ENCODE measurements around the gene ETFA. TPM values are rescaled to one million over a fixed set of nuclear protein-coding genes. Genes with fewer than 3 reads are reported as not detected.

ETFA gene
- polyA plus RNA-seq, 2 donors, result 43.5 to 111 TPM

DNA sequence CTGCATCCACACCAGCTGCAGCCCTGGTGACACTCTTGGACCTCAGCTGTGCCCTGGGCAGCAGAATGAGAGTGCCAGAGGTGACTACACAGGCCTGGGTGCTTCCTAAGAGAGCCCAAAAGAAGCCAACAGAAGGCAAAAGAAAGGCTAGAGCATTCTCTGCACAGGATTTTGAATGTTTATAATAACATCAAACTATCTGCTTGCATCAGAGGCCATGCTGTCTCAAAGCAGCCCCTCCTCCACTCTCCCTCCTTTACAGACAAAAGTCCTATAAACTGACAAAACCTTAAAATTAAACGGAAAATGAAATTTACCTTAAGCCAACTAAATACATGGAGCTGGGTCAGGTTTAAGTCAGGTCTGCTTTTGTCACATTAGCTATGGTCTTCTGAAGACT, 95.6 kb downstream of the ETFA start:
- Histone ChIP-seq H3K9me3 (ENCODE audit: control insufficient read depth in 2 of 2, insufficient read depth in 1 of 2, low read depth in 1 of 2, low read length in 1 of 2) (no peaks in the 10 kb centered on the region), H3K27ac (ENCODE audit: low read depth in 2 of 2, low read length in 1 of 2) (no peak overlapping the region), H3K4me1 (ENCODE audit: control insufficient read depth in 2 of 2, insufficient read depth in 2 of 2, low read length in 1 of 2) (peaks cover 2 to 5% of the 10 kb centered on the region in 2 donors), H3K27me3 (ENCODE audit: control insufficient read depth in 1 of 2, insufficient read depth in 2 of 2, low read length in 2 of 2) (no peaks in the 10 kb centered on the region), H3K4me3 (ENCODE audit: low read depth in 1 of 2, low read length in 2 of 2) (no peak overlapping the region), H3K36me3 (ENCODE audit: control insufficient read depth in 2 of 2, insufficient read depth in 2 of 2, low read length in 1 of 2) (peaks cover 11 to 28% of the 10 kb centered on the region in 2 donors)
- 87 to 94% methylated on average over 1 of the region's 1 CpG for WGBS, 2 donors

DNA sequence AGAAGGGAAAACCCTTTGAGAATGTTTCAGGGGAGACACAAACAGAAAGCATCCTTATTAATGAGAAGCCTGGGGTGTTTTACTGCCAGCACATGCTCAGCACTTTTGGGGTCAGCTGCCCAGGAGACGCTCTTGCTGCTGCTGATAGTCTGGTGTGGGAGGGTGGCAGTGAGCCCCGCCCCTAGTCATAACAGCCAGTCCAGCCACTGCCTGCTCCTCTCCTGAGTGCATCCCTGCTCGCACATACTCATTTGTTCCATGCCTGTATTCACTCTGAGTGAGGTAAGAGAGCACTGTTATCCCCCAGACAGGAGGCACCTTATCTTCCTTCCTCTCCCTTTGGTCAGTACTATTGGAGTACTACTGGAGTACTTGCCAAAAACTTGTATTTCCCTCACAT, 101.3 kb downstream of the ETFA start:
- no peaks in the 10 kb centered on the region for H3K27me3 ChIP-seq (ENCODE audit: control insufficient read depth in 1 of 2, insufficient read depth in 2 of 2, low read length in 2 of 2)
- H3K36me3 ChIP-seq (ENCODE audit: control insufficient read depth in 2 of 2, insufficient read depth in 2 of 2, low read length in 1 of 2), result peaks cover 11 to 34% of the 10 kb centered on the region in 2 donors
- WGBS, 2 donors, result 84 to 90% methylated on average over 3 of the region's 3 CpGs

DNA sequence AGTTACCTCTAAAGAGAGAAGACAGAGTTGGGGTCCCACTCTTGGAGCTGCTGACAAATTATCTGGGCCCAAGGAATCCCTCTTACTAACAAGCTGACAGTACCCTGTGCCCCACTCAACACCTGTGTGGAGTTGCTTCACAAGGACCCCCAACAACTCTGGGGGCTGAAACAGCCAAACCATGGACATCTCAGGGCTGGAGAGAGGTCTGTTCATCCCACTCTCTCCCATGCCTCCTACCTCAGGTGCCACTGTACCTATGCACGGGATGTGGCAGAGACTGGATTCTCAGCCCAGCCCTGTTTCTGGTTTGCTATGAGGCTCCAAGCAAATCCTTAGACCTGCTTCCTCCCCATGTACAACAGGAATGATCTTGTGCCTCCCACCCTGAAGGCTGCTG, 101.7 kb downstream of the ETFA start:
- Histone ChIP-seq H3K4me3 (ENCODE audit: low read depth in 1 of 2, low read length in 2 of 2) (no peak overlapping the region), H3K27me3 (ENCODE audit: control insufficient read depth in 1 of 2, insufficient read depth in 2 of 2, low read length in 2 of 2) (no peaks in the 10 kb centered on the region), H3K4me1 (ENCODE audit: control insufficient read depth in 2 of 2, insufficient read depth in 2 of 2, low read length in 1 of 2) (peaks cover 0 to 3% of the 10 kb centered on the region in 2 donors), H3K36me3 (ENCODE audit: control insufficient read depth in 2 of 2, insufficient read depth in 2 of 2, low read length in 1 of 2) (peaks cover 9 to 31% of the 10 kb centered on the region in 2 donors), H3K27ac (ENCODE audit: low read depth in 2 of 2, low read length in 1 of 2) (no peak overlapping the region), H3K9me3 (ENCODE audit: control insufficient read depth in 2 of 2, insufficient read depth in 1 of 2, low read depth in 1 of 2, low read length in 1 of 2) (no peaks in the 10 kb centered on the region)
- 96 to 99% methylated on average over 1 of the region's 1 CpG for WGBS, 2 donors

More for the DNA sequence above, 101.3 kb downstream of the ETFA start:
- Histone ChIP-seq H3K27ac (ENCODE audit: low read depth in 2 of 2, low read length in 1 of 2) (no peak overlapping the region), H3K9me3 (ENCODE audit: control insufficient read depth in 2 of 2, insufficient read depth in 1 of 2, low read depth in 1 of 2, low read length in 1 of 2) (no peaks in the 10 kb centered on the region), H3K4me1 (ENCODE audit: control insufficient read depth in 2 of 2, insufficient read depth in 2 of 2, low read length in 1 of 2) (peaks cover 0 to 3% of the 10 kb centered on the region in 2 donors), H3K4me3 (ENCODE audit: low read depth in 1 of 2, low read length in 2 of 2) (no peak overlapping the region)

DNA sequence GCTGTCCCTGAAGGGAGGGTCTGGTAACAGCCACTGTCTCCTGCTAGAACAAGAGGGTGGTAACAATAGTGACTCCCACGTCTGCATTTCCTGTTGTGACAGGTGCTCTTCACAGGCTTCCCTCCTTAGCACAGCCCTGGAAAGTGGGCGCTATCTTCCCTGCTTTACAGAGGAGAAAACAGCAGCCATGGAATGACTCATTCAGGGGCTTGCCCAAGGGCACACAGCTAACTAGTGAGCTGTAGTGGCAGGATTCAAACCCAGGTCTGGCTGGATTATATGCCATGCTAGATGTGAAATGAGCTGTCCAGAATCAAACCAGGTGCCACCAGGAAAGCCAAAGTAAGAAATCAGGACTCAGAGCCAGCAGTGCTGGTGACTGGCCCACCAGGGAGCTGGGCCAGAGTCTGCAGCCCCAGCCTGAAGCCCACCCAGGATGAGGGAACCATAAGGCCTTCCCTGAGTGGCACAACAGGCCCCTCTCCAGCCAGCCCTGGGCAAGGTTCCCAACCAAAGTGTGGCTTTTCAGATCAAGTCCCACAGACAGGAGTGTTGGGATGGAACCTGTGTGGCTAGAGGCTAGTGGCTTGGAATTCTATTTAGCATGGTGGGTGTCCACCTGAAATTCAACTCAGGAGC, 102.4 kb downstream of the ETFA start:
- WGBS, 2 donors, result 60 to 61% methylated on average over 2 of the region's 2 CpGs
- H3K9me3 ChIP-seq (ENCODE audit: control insufficient read depth in 2 of 2, insufficient read depth in 1 of 2, low read depth in 1 of 2, low read length in 1 of 2), result no peaks in the 10 kb centered on the region
- peaks cover 0 to 3% of the 10 kb centered on the region in 2 donors for H3K4me1 ChIP-seq (ENCODE audit: control insufficient read depth in 2 of 2, insufficient read depth in 2 of 2, low read length in 1 of 2)
- no peak overlapping the region for H3K4me3 ChIP-seq (ENCODE audit: low read depth in 1 of 2, low read length in 2 of 2)
- no peak overlapping the region for H3K27ac ChIP-seq (ENCODE audit: low read depth in 2 of 2, low read length in 1 of 2)
- peaks cover 5 to 29% of the 10 kb centered on the region in 2 donors for H3K36me3 ChIP-seq (ENCODE audit: control insufficient read depth in 2 of 2, insufficient read depth in 2 of 2, low read length in 1 of 2)
- H3K27me3 ChIP-seq (ENCODE audit: control insufficient read depth in 1 of 2, insufficient read depth in 2 of 2, low read length in 2 of 2), result no peaks in the 10 kb centered on the region

DNA sequence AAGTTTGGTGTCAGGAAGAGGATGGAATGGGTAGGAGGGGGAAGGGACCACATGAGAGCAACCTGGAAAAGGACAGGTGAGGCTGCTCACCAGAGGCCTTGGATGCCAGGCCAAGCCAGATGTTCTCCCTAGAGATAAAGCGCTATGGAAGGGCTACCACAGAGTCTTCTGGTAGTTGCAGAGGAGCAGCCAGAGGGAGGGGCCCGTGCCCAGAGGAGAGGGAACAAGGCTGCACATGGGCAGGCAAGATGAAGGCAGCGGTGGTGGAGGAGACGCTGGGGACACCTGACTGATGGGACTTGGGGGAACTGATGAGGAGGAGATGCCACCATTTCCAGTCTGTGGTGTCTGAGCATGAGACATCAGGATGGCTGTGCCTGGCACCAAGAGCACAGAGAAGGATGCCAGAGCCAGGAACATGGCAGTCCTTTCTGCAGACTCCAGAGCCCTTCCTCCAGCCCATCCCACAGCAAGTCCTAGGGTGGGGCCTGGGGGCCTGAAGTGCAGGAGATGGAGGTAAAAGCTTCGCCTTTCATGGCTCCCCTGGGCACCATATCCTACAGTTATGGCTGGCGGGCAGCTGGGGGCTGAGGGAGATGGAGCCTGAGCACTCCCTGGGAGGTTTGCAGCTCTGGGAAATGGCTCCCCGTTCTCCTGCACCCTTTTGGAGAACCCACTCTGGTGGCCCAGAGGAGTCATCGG, 103.0 kb downstream of the ETFA start:
- 95 to 96% methylated on average over 8 of the region's 8 CpGs for WGBS, 2 donors
- no peak overlapping the region for H3K27ac ChIP-seq (ENCODE audit: low read depth in 2 of 2, low read length in 1 of 2)
- no peaks in the 10 kb centered on the region for H3K9me3 ChIP-seq (ENCODE audit: control insufficient read depth in 2 of 2, insufficient read depth in 1 of 2, low read depth in 1 of 2, low read length in 1 of 2)
- peaks cover 3 to 22% of the 10 kb centered on the region in 2 donors for H3K36me3 ChIP-seq (ENCODE audit: control insufficient read depth in 2 of 2, insufficient read depth in 2 of 2, low read length in 1 of 2)
- H3K4me1 ChIP-seq (ENCODE audit: control insufficient read depth in 2 of 2, insufficient read depth in 2 of 2, low read length in 1 of 2), result peaks cover 0 to 3% of the 10 kb centered on the region in 2 donors
- H3K27me3 ChIP-seq (ENCODE audit: control insufficient read depth in 1 of 2, insufficient read depth in 2 of 2, low read length in 2 of 2), result no peaks in the 10 kb centered on the region
- no peak overlapping the region for H3K4me3 ChIP-seq (ENCODE audit: low read depth in 1 of 2, low read length in 2 of 2)

DNA sequence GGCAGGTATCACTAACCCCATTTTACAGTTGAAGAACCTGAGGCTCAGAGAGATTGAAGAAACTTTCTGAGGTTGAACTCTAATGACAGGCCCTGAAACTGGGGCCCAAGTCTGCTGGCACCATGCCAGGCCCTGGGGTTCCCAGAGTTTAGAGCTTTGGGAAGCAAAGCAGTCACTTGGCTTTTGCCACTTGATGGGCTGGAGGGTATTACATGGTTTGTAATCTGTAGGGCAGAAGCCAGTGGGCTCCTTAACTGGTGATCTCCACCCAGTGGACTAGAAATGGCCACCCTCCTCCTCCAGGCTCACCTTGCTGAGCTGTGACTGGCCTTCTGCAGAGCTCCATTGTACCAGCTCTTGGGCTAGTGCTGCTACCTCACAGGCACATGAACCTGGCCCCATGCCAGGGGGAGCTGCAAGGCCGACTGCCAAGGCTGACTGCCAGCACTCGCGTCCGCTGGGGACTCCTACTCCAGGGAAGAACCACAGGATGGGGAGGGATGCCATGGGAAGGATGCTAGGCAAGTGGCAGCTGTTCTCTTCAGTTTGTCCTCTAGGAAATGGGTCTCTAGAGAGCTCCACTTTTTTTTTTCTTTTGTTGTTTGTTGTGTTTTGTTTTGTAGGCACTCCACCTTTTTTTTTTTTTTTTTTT, 104.8 kb downstream of the ETFA start:
- no peaks in the 10 kb centered on the region for H3K9me3 ChIP-seq (ENCODE audit: control insufficient read depth in 2 of 2, insufficient read depth in 1 of 2, low read depth in 1 of 2, low read length in 1 of 2)
- 27 to 30% methylated on average over 4 of the region's 4 CpGs for WGBS, 2 donors
- peaks cover 0 to 17% of the 10 kb centered on the region in 2 donors for H3K36me3 ChIP-seq (ENCODE audit: control insufficient read depth in 2 of 2, insufficient read depth in 2 of 2, low read length in 1 of 2)
- no peak overlapping the region for H3K27ac ChIP-seq (ENCODE audit: low read depth in 2 of 2, low read length in 1 of 2)
- no peaks in the 10 kb centered on the region for H3K27me3 ChIP-seq (ENCODE audit: control insufficient read depth in 1 of 2, insufficient read depth in 2 of 2, low read length in 2 of 2)
- no peak overlapping the region for H3K4me3 ChIP-seq (ENCODE audit: low read depth in 1 of 2, low read length in 2 of 2)
- H3K4me1 ChIP-seq (ENCODE audit: control insufficient read depth in 2 of 2, insufficient read depth in 2 of 2, low read length in 1 of 2), result peaks cover 0 to 3% of the 10 kb centered on the region in 2 donors

DNA sequence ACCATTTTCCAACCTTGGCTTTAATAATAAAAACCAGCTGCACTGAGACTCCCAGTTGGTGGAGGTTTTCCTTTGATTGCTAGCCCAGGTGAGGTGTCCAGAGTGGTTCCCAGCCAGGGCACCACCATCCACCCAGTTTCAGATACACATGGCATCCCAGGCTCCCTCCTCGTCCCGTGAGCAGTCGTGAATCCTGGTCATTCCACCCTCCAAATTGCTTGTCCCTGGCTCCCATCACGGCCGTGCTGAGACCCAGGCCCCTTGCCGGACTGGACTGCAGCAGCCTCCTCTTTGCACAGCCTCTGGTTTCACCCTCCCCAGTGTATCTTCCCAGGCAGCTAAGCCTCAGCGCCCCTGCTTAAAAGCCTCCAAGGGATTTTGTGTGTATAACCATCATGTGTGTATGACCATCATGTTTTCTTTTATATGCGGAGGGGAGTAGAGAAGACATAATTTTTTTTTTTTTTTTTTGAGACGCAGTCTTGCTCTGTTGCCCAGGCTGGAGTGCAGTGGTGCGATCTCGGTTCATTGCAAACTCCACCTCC, 106.3 kb downstream of the ETFA start:
- WGBS, 2 donors, result 96% methylated on average over 11 of the region's 11 CpGs
- H3K36me3 ChIP-seq (ENCODE audit: control insufficient read depth in 2 of 2, insufficient read depth in 2 of 2, low read length in 1 of 2), result peaks cover 0 to 9% of the 10 kb centered on the region in 2 donors
- peaks cover 0 to 3% of the 10 kb centered on the region in 2 donors for H3K4me1 ChIP-seq (ENCODE audit: control insufficient read depth in 2 of 2, insufficient read depth in 2 of 2, low read length in 1 of 2)

DNA sequence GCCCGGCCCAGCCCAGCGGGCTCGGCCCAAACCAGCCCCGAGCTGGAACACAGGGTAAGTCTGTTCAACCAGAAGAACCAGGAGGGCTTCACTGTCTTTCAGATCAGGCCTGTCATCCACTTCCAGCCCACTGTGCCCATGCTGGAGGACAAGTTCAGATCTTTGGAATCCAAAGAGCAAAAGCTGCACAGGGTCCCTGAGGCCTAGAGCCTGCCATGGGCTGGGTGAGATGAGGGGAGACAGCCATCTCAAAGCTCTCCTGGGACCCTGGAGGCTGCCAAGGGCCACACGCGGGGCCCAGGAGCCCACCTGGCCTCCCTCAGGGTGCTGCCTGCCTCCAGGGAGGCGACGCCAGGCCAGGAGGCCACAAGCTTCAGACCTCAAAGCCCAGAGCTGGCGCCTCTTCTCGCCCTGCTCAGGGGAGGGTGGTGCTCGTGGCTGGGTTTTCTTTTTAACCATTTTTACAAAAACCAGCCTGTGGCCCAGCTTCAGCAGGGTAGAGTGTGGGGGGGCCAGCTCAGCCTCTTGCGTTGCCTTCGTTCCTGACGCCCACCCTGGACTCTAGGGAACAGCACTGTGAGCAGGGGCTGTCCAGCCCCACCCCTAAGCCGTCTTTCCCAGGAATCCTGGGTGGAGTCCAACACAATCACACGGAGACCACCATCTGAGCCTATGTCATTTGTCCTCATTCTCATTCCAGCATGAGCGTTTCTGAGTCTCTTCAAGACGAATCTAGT, 107.0 kb downstream of the ETFA start:
- Histone ChIP-seq H3K4me3 (ENCODE audit: low read depth in 1 of 2, low read length in 2 of 2) (no peak overlapping the region), H3K27ac (ENCODE audit: low read depth in 2 of 2, low read length in 1 of 2) (no peak overlapping the region), H3K27me3 (ENCODE audit: control insufficient read depth in 1 of 2, insufficient read depth in 2 of 2, low read length in 2 of 2) (no peaks in the 10 kb centered on the region), H3K9me3 (ENCODE audit: control insufficient read depth in 2 of 2, insufficient read depth in 1 of 2, low read depth in 1 of 2, low read length in 1 of 2) (no peaks in the 10 kb centered on the region), H3K4me1 (ENCODE audit: control insufficient read depth in 2 of 2, insufficient read depth in 2 of 2, low read length in 1 of 2) (peaks cover under 1 to 3% of the 10 kb centered on the region in 2 donors), H3K36me3 (ENCODE audit: control insufficient read depth in 2 of 2, insufficient read depth in 2 of 2, low read length in 1 of 2) (peaks cover 0 to 5% of the 10 kb centered on the region in 2 donors)
- 86 to 88% methylated on average over 18 of the region's 18 CpGs for WGBS, 2 donors

More for the DNA sequence above, 106.3 kb downstream of the ETFA start:
- no peaks in the 10 kb centered on the region for H3K27me3 ChIP-seq (ENCODE audit: control insufficient read depth in 1 of 2, insufficient read depth in 2 of 2, low read length in 2 of 2)
- no peak overlapping the region for H3K4me3 ChIP-seq (ENCODE audit: low read depth in 1 of 2, low read length in 2 of 2)
- H3K9me3 ChIP-seq (ENCODE audit: control insufficient read depth in 2 of 2, insufficient read depth in 1 of 2, low read depth in 1 of 2, low read length in 1 of 2), result no peaks in the 10 kb centered on the region
- no peak overlapping the region for H3K27ac ChIP-seq (ENCODE audit: low read depth in 2 of 2, low read length in 1 of 2)

Measured in esophagus (tissue), 2 donors.